Right lobe of liver (tissue), 4 donors: ENCODE measurements around the gene PRR5.

Experiments used
- CTCF ChIP-seq, 4 donors: fragments of 200-600 bp in 3 of 4; fragments of 450-650 bp in 1 of 4; IDR thresholded peaks; one replicate each; pipeline versions ENCODE4 v1.5.1 to v1.8.0; 2016 to 2022; ENCODE audit warnings: antibody characterized with exemption in 4 of 4, mild to moderate bottlenecking in 2 of 4
- POLR2A ChIP-seq: fragments of 450-650 bp; IDR thresholded peaks from one replicate; pipeline ENCODE4 v1.6.1; 2017; ENCODE audit warnings: antibody characterized with exemption, mild to moderate bottlenecking
- donor health status: DM: no; HTN: no; CAD: no.
- donor health status: DM: no; HTN: no; CAD: no.
- donor health status: DM: no; HTN: yes; CAD: no.

- TF ChIP-seq CTCF (IDR thresholded peaks at IDR 0.05) (no peak), POLR2A (no peak)
Measured at GRCh38 chr22:44686873-44687600, 15.0 kb upstream of the PRR5 start.
